Measurements from ENCODE around the gene IFNL1.

- TF ChIP-seq CTCF (IDR thresholded peaks at IDR 0.05; ENCODE audit: low read length) (no peak), EZH2 (optimal IDR thresholded peaks at IDR 0.05; ENCODE audit: low read depth, low read length) (no peak), EZH2phosphoT487 (IDR thresholded peaks at IDR 0.05; ENCODE audit: low read length) (no peak)
Observed at GRCh38 chr19:39282021-39282420, 14.2 kb upstream of the IFNL1 start.

Measured in MM.1S (cell line).